OCI-LY7 (cell line): ENCODE results near the gene MOGAT2.

Experiments
- CTCF ChIP-seq: fragments of 200-600 bp; sonication (generic); conservative IDR thresholded peaks from 2 replicates; pipeline ENCODE4 v1.5.1; 2014; ENCODE audit warnings: mild to moderate bottlenecking, antibody characterized with exemption, low read length, moderate library complexity, mixed read lengths
- EZH2phosphoT487 ChIP-seq: fragments of 200-600 bp; sonication (generic); IDR thresholded peaks from 2 replicates; pipeline ENCODE4 v1.6.1; 2018; ENCODE audit warnings: low read depth, borderline replicate concordance, mild to moderate bottlenecking, mixed run types, antibody characterized with exemption, low read length, moderate library complexity, mixed read lengths

DNA sequence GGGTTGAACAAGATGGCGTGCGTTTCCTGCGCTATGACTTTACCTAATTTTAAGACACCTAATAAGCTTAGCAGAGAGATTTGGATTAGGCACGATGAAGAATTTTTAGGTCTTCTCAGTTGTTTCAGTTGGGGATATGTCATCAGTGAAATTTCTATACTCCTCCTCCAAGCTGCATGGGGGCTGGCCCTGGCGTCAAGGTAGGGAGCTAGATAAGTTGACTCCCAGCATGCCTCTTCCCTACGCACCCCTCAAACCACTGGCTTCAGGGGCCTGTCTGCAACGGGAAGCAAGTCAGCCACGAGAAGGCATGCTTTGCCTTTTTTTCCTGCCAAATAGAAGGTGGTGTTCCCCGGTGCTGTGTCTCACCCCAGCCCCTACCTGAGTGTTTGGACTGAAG is 64.2 kb downstream of the MOGAT2 start:
- no peak for TF ChIP-seq CTCF
- TF ChIP-seq EZH2phosphoT487 = no peak
